Panc1 (cell line): Measurements from ENCODE around the gene ZIC4. TPM values are rescaled to one million over a fixed set of nuclear protein-coding genes. Genes with fewer than 3 reads are reported as not detected.

Experiments used
- ATAC-seq: fragments of 200-7000 bp; cut with Tn5 transposase; 2 replicates; pipeline ENCODE4 v1.9.1; 2020; ENCODE audit warnings: mild to moderate bottlenecking, moderate library complexity
- BruUV-seq: library from RNA; stranded (reverse); fragments of 400-500 nt; replicated peaks from 2 replicates; lab custom pipeline; 2021; lab: Mats Ljungman, UMichigan
- CTCF ChIA-PET: fragments of 300-600 bp; sonication (Branson Sonifier 250); formaldehyde crosslinking; loops from one replicate; lab custom pipeline; 2022; ENCODE audit warnings: antibody characterized with exemption; lab: Charles Lee
- POLR2A ChIA-PET: fragments of 300-600 bp; sonication (Branson Sonifier 250); formaldehyde crosslinking; loops from one replicate; lab custom pipeline; 2022; ENCODE audit warnings: antibody characterized with exemption; lab: Charles Lee
- DNase-seq: peaks from one replicate; pipeline ENCODE4 v3.0.0-alpha.2; 2010; ENCODE audit warnings: low read depth, low spot score
- H3K27ac ChIP-seq: 2 replicates; pipeline ENCODE4 v1.5.1; 2011; ENCODE audit warnings: mild to moderate bottlenecking, low read length, inconsistent platforms
- H3K27me3 ChIP-seq: fragments of 200-500 bp; sonication (Bioruptor generic); 2 replicates; pipeline ENCODE4 v1.6.0; 2014; ENCODE audit warnings: low read length, inconsistent platforms; ENCODE audit not compliant: control insufficient read depth, insufficient read depth
- H3K36me3 ChIP-seq: fragments of 200-500 bp; sonication (Bioruptor generic); 2 replicates; pipeline ENCODE4 v1.5.1; 2014; ENCODE audit warnings: inconsistent platforms, mild to moderate bottlenecking, low read length, moderate library complexity; ENCODE audit not compliant: control insufficient read depth, insufficient read depth
- H3K4me1 ChIP-seq: 2 replicates; pipeline ENCODE4 v1.5.1; 2011; ENCODE audit warnings: inconsistent platforms, mild to moderate bottlenecking, low read length, moderate library complexity; ENCODE audit not compliant: control insufficient read depth, insufficient read depth
- H3K4me3 ChIP-seq, 2 experiments: 2 replicates each; pipeline ENCODE4 v1.5.1; 2011 to 2012; ENCODE audit warnings: low read depth in 2 of 2, low read length in 2 of 2, mild to moderate bottlenecking in 2 of 2, inconsistent platforms in 1 of 2, moderate library complexity in 1 of 2
- H3K9me3 ChIP-seq: fragments of 200-500 bp; sonication (Bioruptor generic); 2 replicates; pipeline ENCODE4 v1.5.1; 2014; ENCODE audit warnings: low read depth, mild to moderate bottlenecking, inconsistent platforms, low read length, moderate library complexity; ENCODE audit not compliant: control insufficient read depth, insufficient read depth
- CTCF ChIP-seq: fragments of 450-650 bp; IDR thresholded peaks from 2 replicates; pipeline ENCODE4 v1.5.1; 2017; ENCODE audit warnings: mild to moderate bottlenecking
- POLR2AphosphoS5 ChIP-seq: IDR thresholded peaks from 2 replicates; pipeline ENCODE4 v1.6.1; 2012; ENCODE audit warnings: mild to moderate bottlenecking, low read depth, low read length, moderate library complexity
- REST ChIP-seq, 2 experiments: IDR thresholded peaks; 2 replicates each; pipeline ENCODE4 v1.6.1; 2011 to 2012; ENCODE audit warnings: low read depth in 2 of 2, control low read depth in 1 of 2, low read length in 1 of 2, mild to moderate bottlenecking in 1 of 2, moderate library complexity in 1 of 2; ENCODE audit not compliant: insufficient read depth in 1 of 2
- SIN3A ChIP-seq: IDR thresholded peaks from 2 replicates; pipeline ENCODE4 v1.6.1; 2012; ENCODE audit warnings: low read depth, mild to moderate bottlenecking, low read length, moderate library complexity, borderline replicate concordance; ENCODE audit not compliant: insufficient read depth
- TCF7L2 ChIP-seq: IDR thresholded peaks from 2 replicates; pipeline ENCODE4 v1.6.1; 2011; ENCODE audit warnings: mild to moderate bottlenecking, low read depth, low read length, inconsistent platforms
- in situ Hi-C: cut with HindIII; loops from 2 replicates; pipeline ENCODE4 v1.10.0; 2016; ENCODE audit warnings: low sequenced_read_pairs, low pct_unique_long_range_greater_than_20kb
- intact Hi-C: fragments of 100-400 bp; cut with micrococcal nuclease; formaldehyde crosslinking; loops from one replicate; pipeline ENCODE4 v1.10.0; 2022; ENCODE audit not compliant: unreplicated experiment
- total RNA-seq: library from RNA; stranded (reverse); gene quantifications from one replicate; pipeline ENCODE4 v1.2.1, GENCODE V29; 2021; ENCODE audit not compliant: unreplicated experiment

Gene ZIC4
- total RNA-seq, 1 experiment from 2014 or later: not detected

- Histone ChIP-seq H3K4me3 (no peak overlapping the region), H3K9me3 (no peaks in the 10 kb centered on the region), H3K36me3 (no peaks in the 10 kb centered on the region), H3K27me3 (no peaks in the 10 kb centered on the region), H3K27ac (no peak overlapping the region), H3K4me1 (no peaks in the 10 kb centered on the region)
- no peak for DNase-seq
- intact Hi-C loops (no loop called here), in situ Hi-C loops (no loop called here)
- no peak for ATAC-seq
- TF ChIP-seq REST (IDR thresholded peaks at IDR 0.05; ENCODE audit: insufficient read depth in 1 of 2, low read depth in 2 of 2, low read length in 1 of 2) (no peak), POLR2AphosphoS5 (no peak), CTCF (no peak), SIN3A (no peak), TCF7L2 (no peak)
- POLR2A ChIA-PET: no interaction called here
- BruUV-seq: no TSS peak
- CTCF ChIA-PET: no interaction called here
These were observed 62.4 kb downstream of the ZIC4 start for GRCh38 chr3:147343926-147344325.

GRCh38 chr3:147341727-147342126, 64.6 kb downstream of the ZIC4 start:
- no TSS peak for BruUV-seq
- Histone ChIP-seq H3K36me3 (no peaks in the 10 kb centered on the region), H3K27ac (no peak overlapping the region), H3K4me1 (no peaks in the 10 kb centered on the region), H3K27me3 (no peaks in the 10 kb centered on the region), H3K9me3 (no peaks in the 10 kb centered on the region), H3K4me3 (no peak overlapping the region)
- in situ Hi-C loops (no loop called here), intact Hi-C loops (no loop called here)
- TF ChIP-seq TCF7L2: no peak
- TF ChIP-seq CTCF: no peak
- no peak for TF ChIP-seq REST (IDR thresholded peaks at IDR 0.05; ENCODE audit: insufficient read depth in 1 of 2, low read depth in 2 of 2, low read length in 1 of 2)
- TF ChIP-seq POLR2AphosphoS5: no peak
- no peak for TF ChIP-seq SIN3A
- CTCF ChIA-PET: no interaction called here
- no peak for DNase-seq
- ATAC-seq: no peak
- POLR2A ChIA-PET: no interaction called here
